Uterus (tissue), 4 donors: ENCODE measurements around the gene C5. TPM values are rescaled to one million over a fixed set of nuclear protein-coding genes. Genes with fewer than 3 reads are reported as not detected.
"Not testable (repeated sequence)": the region's sequence is repeated elsewhere in the genome, so short reads cannot be mapped to it uniquely, and the experiment has no call there.

Experiments
- DNase-seq, 2 donors: peaks; one replicate each; pipeline ENCODE4 v3.0.0-alpha.2; 2019 to 2020
- H3K27ac ChIP-seq, 2 donors: fragments of 200-600 bp; sonication (generic); 1 replicate in 1 of 2; 2 replicates in 1 of 2; pipeline ENCODE4 v1.5.1; 2016 to 2018
- H3K27me3 ChIP-seq, 2 donors: fragments of 200-600 bp; sonication (generic); one replicate each; pipeline ENCODE4 v1.5.1; 2018 to 2019; ENCODE audit warnings: control low read depth in 1 of 2
- H3K36me3 ChIP-seq, 2 donors: fragments of 200-600 bp; sonication (generic); one replicate each; pipeline ENCODE4 v1.5.1; 2019; ENCODE audit warnings: control low read depth in 1 of 2
- H3K4me1 ChIP-seq, 2 donors: fragments of 200-600 bp; sonication (generic); one replicate each; pipeline ENCODE4 v1.5.1; 2018 to 2019; ENCODE audit warnings: control low read depth in 1 of 2
- H3K4me3 ChIP-seq, 2 donors: fragments of 200-600 bp; sonication (generic); 1 replicate in 1 of 2; 2 replicates in 1 of 2; pipeline ENCODE4 v1.5.1; 2018 to 2019; ENCODE audit warnings: mild to moderate bottlenecking in 1 of 2
- H3K9me3 ChIP-seq, 2 donors: fragments of 200-600 bp; sonication (generic); one replicate each; pipeline ENCODE4 v1.5.1; 2019; ENCODE audit warnings: control low read depth in 1 of 2
- POLR2A ChIP-seq, 2 donors: fragments of 450-650 bp; IDR thresholded peaks; one replicate each; pipeline ENCODE4 v1.6.1; 2016; ENCODE audit warnings: antibody characterized with exemption in 2 of 2, mild to moderate bottlenecking in 1 of 2, moderate library complexity in 1 of 2
- intact Hi-C: fragments of 100-400 bp; cut with DNase I; formaldehyde crosslinking; loops from one replicate; pipeline ENCODE4 v1.15.1; 2023; ENCODE audit warnings: low total_unique reads
- total RNA-seq, 4 donors: library from RNA; depleted of rRNA in 3 of 4; stranded (reverse); fragments of >200 nt in 3 of 4; gene quantifications; one replicate each; pipeline versions ENCODE4 v1.1.0 to v1.2.4, GENCODE V29; 2014 to 2023
- TF ChIP-seq, protein P1 (sequence below), 4 experiments: fragments of 200-600 bp in 2 of 4; fragments of 450-650 bp in 2 of 4; sonication (generic) in 2 of 4; IDR thresholded peaks; one replicate each; pipeline ENCODE4 v1.5.1; 2016 to 2019; ENCODE audit warnings: antibody characterized with exemption in 4 of 4, mild to moderate bottlenecking in 2 of 4, moderate library complexity in 1 of 4
- donor health status: DM: yes; HTN: yes; CAD: no.

Gene C5
- total RNA-seq, 4 donors from 2014 or later, result 2.1 to 37.1 (median 10.3) TPM

DNA sequence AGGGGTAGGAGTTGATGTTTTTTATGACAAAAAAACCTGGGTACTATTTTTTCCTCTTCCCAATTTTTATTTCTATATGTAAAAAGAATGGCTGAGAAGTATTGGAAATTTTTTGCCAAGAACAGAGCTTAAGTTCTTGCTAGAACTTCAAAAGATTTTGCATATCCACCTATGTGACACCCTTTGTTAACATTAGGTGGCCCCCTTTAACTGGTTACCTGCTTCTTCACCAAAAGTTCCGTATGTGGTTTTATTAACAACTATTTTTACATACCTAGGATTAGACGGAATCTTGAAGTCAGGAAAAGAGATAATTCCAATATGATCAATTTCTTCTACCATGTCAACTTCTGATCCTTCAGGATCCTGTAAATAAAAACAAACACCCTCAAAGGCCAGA is 15.5 kb downstream of the C5 start:
- intact Hi-C loops, result no loop called here
- Histone ChIP-seq H3K4me1 (no peaks in the 10 kb centered on the region), H3K36me3 (no peaks in the 10 kb centered on the region), H3K4me3 (no peak overlapping the region), H3K9me3 (no peaks in the 10 kb centered on the region), H3K27me3 (no peaks in the 10 kb centered on the region), H3K27ac (no peak overlapping the region)
- DNase-seq, result no peak
- no peak for TF ChIP-seq POLR2A (IDR thresholded peaks at IDR 0.05)
- TF ChIP-seq, protein P1, sequence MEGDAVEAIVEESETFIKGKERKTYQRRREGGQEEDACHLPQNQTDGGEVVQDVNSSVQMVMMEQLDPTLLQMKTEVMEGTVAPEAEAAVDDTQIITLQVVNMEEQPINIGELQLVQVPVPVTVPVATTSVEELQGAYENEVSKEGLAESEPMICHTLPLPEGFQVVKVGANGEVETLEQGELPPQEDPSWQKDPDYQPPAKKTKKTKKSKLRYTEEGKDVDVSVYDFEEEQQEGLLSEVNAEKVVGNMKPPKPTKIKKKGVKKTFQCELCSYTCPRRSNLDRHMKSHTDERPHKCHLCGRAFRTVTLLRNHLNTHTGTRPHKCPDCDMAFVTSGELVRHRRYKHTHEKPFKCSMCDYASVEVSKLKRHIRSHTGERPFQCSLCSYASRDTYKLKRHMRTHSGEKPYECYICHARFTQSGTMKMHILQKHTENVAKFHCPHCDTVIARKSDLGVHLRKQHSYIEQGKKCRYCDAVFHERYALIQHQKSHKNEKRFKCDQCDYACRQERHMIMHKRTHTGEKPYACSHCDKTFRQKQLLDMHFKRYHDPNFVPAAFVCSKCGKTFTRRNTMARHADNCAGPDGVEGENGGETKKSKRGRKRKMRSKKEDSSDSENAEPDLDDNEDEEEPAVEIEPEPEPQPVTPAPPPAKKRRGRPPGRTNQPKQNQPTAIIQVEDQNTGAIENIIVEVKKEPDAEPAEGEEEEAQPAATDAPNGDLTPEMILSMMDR (IDR thresholded peaks at IDR 0.05), result no peak

DNA sequence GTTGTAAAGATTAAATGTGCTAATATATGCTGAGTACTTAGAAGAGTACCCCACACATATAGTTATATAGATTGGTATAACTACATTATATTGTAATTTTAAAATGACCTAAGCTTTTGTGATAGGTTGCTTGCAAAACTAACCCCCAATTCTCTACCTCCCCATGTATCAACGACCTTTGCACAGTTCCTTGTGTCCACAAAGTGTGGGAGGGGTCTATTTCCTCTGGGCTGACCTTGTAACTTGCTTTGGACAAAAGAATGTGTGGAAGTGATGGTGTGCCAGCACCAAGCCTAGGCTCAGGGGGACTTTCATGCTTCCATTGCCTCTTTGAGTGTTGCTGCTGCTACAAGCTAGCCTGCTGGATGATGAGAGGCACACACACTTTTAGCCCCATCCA is 20.6 kb downstream of the C5 start:
- H3K4me1 ChIP-seq, result no peaks in the 10 kb centered on the region
- intact Hi-C loops, result no loop called here
- H3K4me3 ChIP-seq, result no peak overlapping the region
- TF ChIP-seq, protein P1 (IDR thresholded peaks at IDR 0.05), result no peak
- TF ChIP-seq POLR2A (IDR thresholded peaks at IDR 0.05), result no peak
- no peak for DNase-seq
- H3K27me3 ChIP-seq, result no peaks in the 10 kb centered on the region
- H3K9me3 ChIP-seq, result no peaks in the 10 kb centered on the region
- no peaks in the 10 kb centered on the region for H3K36me3 ChIP-seq
- H3K27ac ChIP-seq, result no peak overlapping the region

DNA sequence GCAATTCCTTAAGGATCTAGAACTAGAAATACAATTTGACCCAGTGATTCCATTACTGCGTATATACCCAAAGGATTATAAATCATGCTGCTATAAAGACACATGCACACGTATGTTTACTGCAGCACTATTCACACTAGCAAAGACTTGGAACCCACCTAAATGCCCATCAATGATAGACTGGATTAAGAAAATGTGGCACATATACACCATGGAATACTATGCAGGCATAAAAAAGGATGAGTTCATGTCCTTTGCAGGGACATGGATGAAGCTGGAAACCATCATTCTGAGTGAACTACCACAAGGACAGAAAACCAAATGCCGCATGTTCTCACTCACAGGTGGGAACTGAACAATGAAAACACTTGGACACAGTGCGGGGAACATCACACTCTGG is 21.8 kb downstream of the C5 start:
- H3K4me3 ChIP-seq, H3K4me1 ChIP-seq, DNase-seq, H3K27ac ChIP-seq, intact Hi-C loops, H3K9me3 ChIP-seq, H3K27me3 ChIP-seq, H3K36me3 ChIP-seq: not testable (repeated sequence)

DNA sequence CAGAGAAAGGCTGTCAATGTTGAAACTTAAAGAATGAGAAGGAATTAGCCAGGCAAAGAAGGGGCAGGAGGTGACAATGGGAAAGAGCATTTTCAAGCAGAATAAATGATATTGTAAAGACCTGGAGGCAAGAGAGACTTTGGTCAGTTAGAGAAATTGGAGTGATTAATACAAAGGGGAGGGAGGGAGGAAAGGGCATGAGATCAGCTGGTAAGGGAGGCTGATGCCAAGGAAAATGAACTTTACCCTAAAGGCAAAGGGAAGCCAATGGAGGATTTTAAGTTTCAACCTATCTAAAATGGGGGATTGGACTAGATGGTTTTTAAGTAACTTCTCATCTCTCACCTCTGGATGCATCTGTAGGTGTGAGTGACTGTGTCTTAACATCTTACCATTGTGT is 23.3 kb downstream of the C5 start:
- no peaks in the 10 kb centered on the region for H3K4me1 ChIP-seq
- H3K36me3 ChIP-seq, result no peaks in the 10 kb centered on the region
- no peak overlapping the region for H3K4me3 ChIP-seq
- H3K27ac ChIP-seq, result no peak overlapping the region
- TF ChIP-seq, protein P1 (IDR thresholded peaks at IDR 0.05), result no peak
- no peaks in the 10 kb centered on the region for H3K27me3 ChIP-seq
- intact Hi-C loops, result no loop called here
- DNase-seq, result no peak
- no peaks in the 10 kb centered on the region for H3K9me3 ChIP-seq

DNA sequence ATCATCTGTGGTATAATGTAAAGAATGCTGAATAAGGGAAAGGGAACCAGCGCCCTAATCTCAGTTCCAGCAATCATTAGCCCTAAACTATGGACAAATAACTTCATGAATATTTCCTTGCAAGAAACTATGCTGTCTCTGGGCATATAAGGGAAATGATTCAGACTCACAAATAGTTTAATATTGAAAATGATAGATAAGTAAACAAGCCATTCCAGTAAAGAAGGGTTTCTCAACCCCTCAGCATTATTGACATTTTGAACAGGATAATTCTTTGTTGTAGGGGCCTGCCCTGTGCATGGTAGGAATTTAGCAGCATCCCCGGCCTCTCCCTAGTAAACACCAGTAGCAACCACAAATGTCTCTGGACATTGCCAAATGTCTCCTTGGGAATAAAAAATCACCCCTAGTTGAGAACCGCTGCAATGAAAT is 23.8 kb downstream of the C5 start:
- Histone ChIP-seq H3K9me3 (no peaks in the 10 kb centered on the region), H3K4me3 (no peak overlapping the region), H3K27me3 (no peaks in the 10 kb centered on the region), H3K4me1 (no peaks in the 10 kb centered on the region), H3K27ac (no peak overlapping the region), H3K36me3 (no peaks in the 10 kb centered on the region)
- intact Hi-C loops, result no loop called here
- no peak for TF ChIP-seq POLR2A (IDR thresholded peaks at IDR 0.05)
- DNase-seq, result no peak

DNA sequence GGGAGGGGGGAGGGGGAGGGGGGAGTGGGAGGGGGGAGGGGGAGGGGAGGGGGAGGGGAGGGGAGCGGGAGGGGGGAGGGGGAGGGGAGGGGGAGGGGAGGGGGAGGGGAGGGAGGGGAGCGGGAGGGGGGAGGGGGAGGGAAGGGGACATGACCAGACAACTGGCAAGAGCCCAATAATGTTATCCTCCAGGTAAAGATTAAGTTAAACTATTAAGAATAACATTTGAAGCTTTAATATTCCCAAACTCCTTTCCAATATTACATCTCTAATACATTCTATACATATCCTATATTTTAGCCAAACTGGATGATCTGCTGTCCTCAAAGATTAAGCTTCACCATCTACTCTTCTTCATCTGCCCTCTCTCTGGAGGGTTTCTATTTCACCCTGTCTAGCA is 25.8 kb downstream of the C5 start:
- Histone ChIP-seq H3K4me3 (no peak overlapping the region), H3K4me1 (no peaks in the 10 kb centered on the region), H3K9me3 (no peaks in the 10 kb centered on the region), H3K36me3 (no peaks in the 10 kb centered on the region), H3K27me3 (no peaks in the 10 kb centered on the region), H3K27ac (no peak overlapping the region)
- DNase-seq, result no peak
- no peak for TF ChIP-seq POLR2A (IDR thresholded peaks at IDR 0.05)
- TF ChIP-seq, protein P1 (IDR thresholded peaks at IDR 0.05), result no peak
- intact Hi-C loops, result no loop called here
